Endothelial cell of hepatic sinusoid (primary cell): ENCODE results near the gene FAHD2A.
"Not testable (repeated sequence)": the region's sequence is repeated elsewhere in the genome, so short reads cannot be mapped to it uniquely, and the experiment has no call there.

ENCODE experiments used
- in situ Hi-C: cut with HindIII; loops from 2 replicates; pipeline ENCODE4 v1.10.0; 2017; ENCODE audit warnings: low sequenced_read_pairs

FAHD2A gene

GRCh38 chr2:95402370-95403203, at the start of gene FAHD2A:
Gene FAHD2A (plus strand): TSS chr2:95402708. CDS start chr2:95405559, 2,851 bp downstream.
- in situ Hi-C loops: no loop called here

GRCh38 chr2:95353055-95353575, 49.4 kb upstream of the FAHD2A start:
- in situ Hi-C loops: no loop called here

- in situ Hi-C loops: no loop called here
These were observed 48.7 kb upstream of the FAHD2A start for GRCh38 chr2:95353613-95354468.

GRCh38 chr2:95354469-95354901, 48.0 kb upstream of the FAHD2A start:
- in situ Hi-C loops: no loop called here

- in situ Hi-C loops: no loop called here
These were observed 47.6 kb upstream of the FAHD2A start for GRCh38 chr2:95354925-95355324.

- in situ Hi-C loops: not testable (repeated sequence)
These were observed 47.0 kb upstream of the FAHD2A start for GRCh38 chr2:95355486-95355885.

- in situ Hi-C loops: no loop called here
These were observed 45.4 kb upstream of the FAHD2A start for GRCh38 chr2:95356821-95357700.

GRCh38 chr2:95357717-95358280, 44.7 kb upstream of the FAHD2A start:
- in situ Hi-C loops: no loop called here

- in situ Hi-C loops: no loop called here
These were observed 43.5 kb upstream of the FAHD2A start for GRCh38 chr2:95359031-95359430.

- in situ Hi-C loops: no loop called here
These were observed 43.0 kb upstream of the FAHD2A start for GRCh38 chr2:95359501-95359930.

GRCh38 chr2:95361216-95361980, 41.1 kb upstream of the FAHD2A start:
- in situ Hi-C loops: no loop called here

- in situ Hi-C loops: no loop called here
These were observed 40.0 kb upstream of the FAHD2A start for GRCh38 chr2:95362486-95362885.

- in situ Hi-C loops: no loop called here
These were observed 36.0 kb upstream of the FAHD2A start for GRCh38 chr2:95366514-95366913.

GRCh38 chr2:95372216-95372829, 30.2 kb upstream of the FAHD2A start:
- in situ Hi-C loops: no loop called here

- in situ Hi-C loops: no loop called here
These were observed 29.7 kb upstream of the FAHD2A start for GRCh38 chr2:95372845-95373244.

- in situ Hi-C loops: no loop called here
These were observed 28.5 kb upstream of the FAHD2A start for GRCh38 chr2:95374029-95374428.

GRCh38 chr2:95374451-95374920, 28.0 kb upstream of the FAHD2A start:
- in situ Hi-C loops: no loop called here

- in situ Hi-C loops: no loop called here
These were observed 27.5 kb upstream of the FAHD2A start for GRCh38 chr2:95374921-95375471.
